ENCODE measurements around the gene PCGF5. TPM values are rescaled to one million over a fixed set of nuclear protein-coding genes. Genes with fewer than 3 reads are reported as not detected.

PCGF5 gene
- total and polyA plus RNA-seq, 10 of the 15 experiments (the other 5 are each of a cell fraction or from before 2014, with no cell fraction given): 33.2 to 79.7 (median 50.7) TPM

DNA sequence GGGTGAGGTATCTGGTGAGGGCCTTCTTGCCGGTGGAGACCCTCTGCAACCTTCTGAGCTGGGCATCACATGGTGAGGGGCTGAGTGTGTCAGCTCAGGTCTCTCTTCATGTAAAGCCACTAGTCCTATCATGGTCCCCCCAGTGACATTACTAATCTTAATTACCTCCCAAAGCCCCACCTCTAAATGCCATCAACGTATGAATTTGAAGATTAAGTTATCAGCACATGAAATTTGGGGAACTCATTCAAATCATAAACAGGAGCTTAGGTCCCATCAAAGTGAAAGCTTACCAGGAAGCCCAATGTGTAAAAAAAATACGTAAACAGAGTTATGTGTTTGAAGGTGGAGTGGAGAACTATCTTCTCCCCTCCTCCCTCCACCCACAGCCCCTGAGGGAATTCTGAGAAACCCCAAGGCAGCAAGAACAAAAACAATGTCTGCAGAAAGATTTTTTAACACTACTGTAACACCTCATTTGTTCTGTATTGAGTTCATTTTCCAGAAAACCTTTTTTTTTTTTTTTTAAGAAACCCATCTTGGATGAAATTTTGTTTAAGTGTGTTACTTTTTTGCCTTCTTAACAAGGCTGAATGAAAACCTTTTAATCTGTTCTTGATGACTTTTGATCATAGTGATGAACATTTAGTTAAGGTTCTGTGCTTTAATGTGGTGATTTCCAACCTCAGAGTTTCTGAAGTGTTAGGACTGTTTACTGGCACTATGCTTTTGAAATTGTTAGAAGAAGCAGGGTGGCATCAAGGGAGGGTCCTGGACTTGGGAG is 19.1 kb upstream of the PCGF5 start:
- ChIA-PET POLR2A (interaction anchor here (0.7 to 2.6 kb wide), 15 partner anchors 9 to 222 kb away, joined by 3 to 9 read pairs (median 4); partner anchors contain the start of gene PCGF5), RAD21 (ENCODE audit: unreplicated experiment) (interaction anchor here (0.7 to 3.5 kb wide), 24 partner anchors 7 to 289 kb away, joined by 3 to 29 read pairs (median 8); partner anchors contain the start of gene PCGF5), SMC1A (ENCODE audit: uncharacterized antibody, unreplicated experiment) (interaction anchor here (0.6 to 5.5 kb wide), 31 partner anchors 9 to 290 kb away, joined by 3 to 56 read pairs (median 4); partner anchors contain the start of gene PCGF5), CTCF (interaction anchor here (0.6 to 2.0 kb wide), 17 partner anchors 10 to 289 kb away, joined by 3 to 16 read pairs (median 4); partner anchors contain the start of gene PCGF5)
- no peaks in the 10 kb centered on the region for H3K36me3 ChIP-seq (ENCODE audit: control insufficient read depth in 2 of 2, insufficient read depth in 2 of 2, low read length in 1 of 2)
- intact Hi-C loops (cut with micrococcal nuclease; ENCODE audit: unreplicated experiment) (no loop called here), in situ Hi-C loops (cut with MboI) (no loop called here)
- ATAC-seq: peak; percentile 66
- H3K4me1 ChIP-seq (ENCODE audit: control insufficient read depth, insufficient read depth, low read length): peaks cover 69% of the 10 kb centered on the region
- H4K20me1 ChIP-seq (ENCODE audit: control insufficient read depth, insufficient read depth): no peaks in the 10 kb centered on the region
- H3K4me3 ChIP-seq: peak overlapping the region; percentile 59
- no peak for FAIRE-seq
- 0% methylated on average over 3 of the region's 3 CpGs for WGBS (ENCODE audit: insufficient coverage, insufficient replicate concordance, low lambda C conversion rate, missing lambda C conversion rate)
- peaks cover 80% of the 10 kb centered on the region for H3K79me2 ChIP-seq (ENCODE audit: control insufficient read depth, insufficient read depth, low read length)
- H3K27me3 ChIP-seq (replicated peaks in 1 of 2; ENCODE audit: control insufficient read depth in 2 of 2, insufficient read depth in 2 of 2, low read length in 1 of 2): no peaks in the 10 kb centered on the region
- no peaks in the 10 kb centered on the region for H3K9me3 ChIP-seq (replicated peaks; ENCODE audit: control insufficient read depth, insufficient read depth, low read length)
- H2AFZ ChIP-seq (ENCODE audit: control insufficient read depth, low read depth, low read length): 0 out of 2 replicates have a peak overlapping the region, but pooled peaks have one; percentile 18
- H3K4me2 ChIP-seq (ENCODE audit: control insufficient read depth, insufficient read depth): peak overlapping the region; percentile 95
- DNase-seq (ENCODE audit: low read depth, low spot score): peak; percentile 68
- H3K27ac ChIP-seq (ENCODE audit: control insufficient read depth, insufficient read depth): peak overlapping the region; percentile 61
- no TSS peak for BruUV-seq (replicated peaks)
- H3K9ac ChIP-seq (ENCODE audit: control insufficient read depth, insufficient read depth, low read length): peak overlapping the region; percentile 64
- TF ChIP-seq RFX5 (IDR thresholded peaks at IDR 0.05; ENCODE audit: low read depth, low read length) (no peak), ATF7 (IDR thresholded peaks at IDR 0.05; ENCODE audit: low read depth) (peak; percentile 63), CREM (IDR thresholded peaks at IDR 0.05; ENCODE audit: low read depth) (peak; percentile 34; the same call in 1 of the 2 replicates), SP1 (IDR thresholded peaks at IDR 0.05; ENCODE audit: low read depth, low read length) (no peak), NFIC (IDR thresholded peaks at IDR 0.05; ENCODE audit: low read depth, low read length) (peak; percentile 56; the same call in 1 of the 2 replicates), BHLHE40 (IDR thresholded peaks at IDR 0.05; ENCODE audit: borderline replicate concordance in 1 of 2, low read depth in 2 of 2, low read length in 1 of 2) (peak in 1 of 2 experiments; percentile 10; a peak in 1 of 4 replicates), RELA (IDR thresholded peaks at IDR 0.05; ENCODE audit: borderline replicate concordance, partially characterized antibody) (no peak), NFYB (IDR thresholded peaks at IDR 0.05; ENCODE audit: insufficient read depth, low read depth, low read length) (no peak), IKZF1 (conservative IDR thresholded peaks at IDR 0.05) (0 out of 2 replicates have a peak, but pooled peaks have one; percentile 2), STAT3 (IDR thresholded peaks at IDR 0.05; ENCODE audit: low read depth, low read length) (no peak), MEF2B (IDR thresholded peaks at IDR 0.05; ENCODE audit: partially characterized antibody, poor library complexity, severe bottlenecking) (peak; percentile 99), EP300 (IDR thresholded peaks at IDR 0.05; ENCODE audit: borderline replicate concordance in 1 of 2, control insufficient read depth in 1 of 2, low read depth in 2 of 2, low read length in 2 of 2) (peak in 1 of 2 experiments; percentile 74; a peak in 2 of 4 replicates), MTA2 (IDR thresholded peaks at IDR 0.05; ENCODE audit: low read depth) (peak; percentile 60), JUNB (IDR thresholded peaks at IDR 0.05) (peak; percentile 26; the same call in 1 of the 2 replicates), MLLT1 (IDR thresholded peaks at IDR 0.05) (peak; percentile 47; the same call in 1 of the 2 replicates)
- TF ChIP-seq, protein P1, sequence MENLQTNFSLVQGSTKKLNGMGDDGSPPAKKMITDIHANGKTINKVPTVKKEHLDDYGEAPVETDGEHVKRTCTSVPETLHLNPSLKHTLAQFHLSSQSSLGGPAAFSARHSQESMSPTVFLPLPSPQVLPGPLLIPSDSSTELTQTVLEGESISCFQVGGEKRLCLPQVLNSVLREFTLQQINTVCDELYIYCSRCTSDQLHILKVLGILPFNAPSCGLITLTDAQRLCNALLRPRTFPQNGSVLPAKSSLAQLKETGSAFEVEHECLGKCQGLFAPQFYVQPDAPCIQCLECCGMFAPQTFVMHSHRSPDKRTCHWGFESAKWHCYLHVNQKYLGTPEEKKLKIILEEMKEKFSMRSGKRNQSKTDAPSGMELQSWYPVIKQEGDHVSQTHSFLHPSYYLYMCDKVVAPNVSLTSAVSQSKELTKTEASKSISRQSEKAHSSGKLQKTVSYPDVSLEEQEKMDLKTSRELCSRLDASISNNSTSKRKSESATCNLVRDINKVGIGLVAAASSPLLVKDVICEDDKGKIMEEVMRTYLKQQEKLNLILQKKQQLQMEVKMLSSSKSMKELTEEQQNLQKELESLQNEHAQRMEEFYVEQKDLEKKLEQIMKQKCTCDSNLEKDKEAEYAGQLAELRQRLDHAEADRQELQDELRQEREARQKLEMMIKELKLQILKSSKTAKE (IDR thresholded peaks at IDR 0.05; ENCODE audit: low read depth, poor library complexity, severe bottlenecking): peak; percentile 79
- TF ChIP-seq, protein P2, sequence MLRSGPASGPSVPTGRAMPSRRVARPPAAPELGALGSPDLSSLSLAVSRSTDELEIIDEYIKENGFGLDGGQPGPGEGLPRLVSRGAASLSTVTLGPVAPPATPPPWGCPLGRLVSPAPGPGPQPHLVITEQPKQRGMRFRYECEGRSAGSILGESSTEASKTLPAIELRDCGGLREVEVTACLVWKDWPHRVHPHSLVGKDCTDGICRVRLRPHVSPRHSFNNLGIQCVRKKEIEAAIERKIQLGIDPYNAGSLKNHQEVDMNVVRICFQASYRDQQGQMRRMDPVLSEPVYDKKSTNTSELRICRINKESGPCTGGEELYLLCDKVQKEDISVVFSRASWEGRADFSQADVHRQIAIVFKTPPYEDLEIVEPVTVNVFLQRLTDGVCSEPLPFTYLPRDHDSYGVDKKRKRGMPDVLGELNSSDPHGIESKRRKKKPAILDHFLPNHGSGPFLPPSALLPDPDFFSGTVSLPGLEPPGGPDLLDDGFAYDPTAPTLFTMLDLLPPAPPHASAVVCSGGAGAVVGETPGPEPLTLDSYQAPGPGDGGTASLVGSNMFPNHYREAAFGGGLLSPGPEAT (IDR thresholded peaks at IDR 0.05; ENCODE audit: low read depth): peak; percentile 40; the same call in 1 of the 2 replicates

Measured in GM12878 (cell line).